H1 (cell line): ENCODE results near the gene FLOT1. TPM values are rescaled to one million over a fixed set of nuclear protein-coding genes. Genes with fewer than 3 reads are reported as not detected.

Experiments
- CBX5 ChIP-seq: fragments of 300-800, 300-1000 bp; sonication (generic); IDR thresholded peaks from 2 replicates; pipeline ENCODE4 v1.7.1; 2016; ENCODE audit warnings: antibody characterized with exemption, low read length, low read depth
- CHD7 ChIP-seq: fragments of 300-600 bp; sonication (generic); IDR thresholded peaks from 2 replicates; pipeline ENCODE4 v1.7.1; 2012; ENCODE audit warnings: low read length, moderate library complexity, mild to moderate bottlenecking, inconsistent platforms; ENCODE audit not compliant: insufficient replicate concordance
- GTF2F1 ChIP-seq: IDR thresholded peaks from 2 replicates; pipeline ENCODE4 v1.6.1; 2012; ENCODE audit warnings: low read depth, low read length, improper control_type of control experiment, borderline replicate concordance
- SP1 ChIP-seq: IDR thresholded peaks from 2 replicates; pipeline ENCODE4 v1.6.1; 2011; ENCODE audit warnings: low read depth, low read length
- USF2 ChIP-seq: IDR thresholded peaks from 2 replicates; pipeline ENCODE4 v1.6.1; 2011; ENCODE audit warnings: low read length, improper control_type of control experiment
- polyA plus RNA-seq, 7 experiments: library from polyadenylated mRNA; depleted of rRNA in 3 of 7; stranded (reverse) in 5 of 7; unstranded in 2 of 7; fragments of >200 nt in 5 of 7; fragments of 200-250 nt in 2 of 7; gene quantifications; 1 replicate in 5 of 7; 2 replicates in 1 of 7; 4 replicates in 1 of 7; pipeline versions ENCODE4 v1.2.1 to v1.2.3, GENCODE V29; 2011 to 2013; ENCODE audit warnings: missing spikeins in 2 of 7, mixed read lengths in 2 of 7
- total RNA-seq: library from RNA; stranded (reverse); fragmentation: NEBNext Ultra II Directional; extraction: Animal tissue kit (Norgen Biotek cat#: 25700); gene quantifications from 2 replicates; pipeline ENCODE4 v1.2.1, GENCODE V29; 2021

Gene FLOT1
- total and polyA plus RNA-seq, 2 of the 8 experiments (the other 6 are each of a cell fraction or from before 2014, with no cell fraction given): 87.5 to 88.1 TPM

- no peak for TF ChIP-seq CHD7
- no peak for TF ChIP-seq GTF2F1
- TF ChIP-seq CBX5: no peak
- no peak for TF ChIP-seq SP1
- no peak for TF ChIP-seq USF2
- TF ChIP-seq, all 59 proteins: peak for 0
Observed at GRCh38 chr6:30781743-30782424, 39.4 kb upstream of the FLOT1 start (continued).
